Bone marrow (tissue), 2 donors: Measurements from ENCODE around the gene POLA1.
"Not testable (repeated sequence)": the region's sequence is repeated elsewhere in the genome, so short reads cannot be mapped to it uniquely, and the experiment has no call there.

ENCODE experiments used
- DNase-seq, 2 donors: peaks; one replicate each; lab custom pipeline; 2025; lab: John Stamatoyannopoulos, UW

Gene POLA1

DNA sequence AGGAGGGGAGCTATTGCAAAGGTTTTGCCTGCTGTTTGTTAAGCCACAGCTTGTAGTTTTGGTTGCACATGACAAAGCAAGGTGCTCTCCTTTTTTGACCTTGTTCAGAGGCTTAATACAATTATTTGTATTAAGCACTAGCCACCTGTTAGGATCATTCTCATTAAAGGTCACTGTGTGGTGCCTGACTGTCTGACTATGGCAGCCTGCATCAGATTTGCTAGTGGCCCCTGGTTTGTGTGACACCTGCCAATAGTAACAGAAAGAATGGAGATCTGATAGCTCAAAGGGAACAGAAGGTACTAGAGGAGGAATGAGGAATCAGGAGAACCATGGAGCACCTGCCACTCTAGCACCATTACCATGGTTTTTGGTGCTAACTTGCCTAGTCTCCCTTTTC lies 102.5 kb downstream of the POLA1 start:
- DNase-seq = no peak

DNA sequence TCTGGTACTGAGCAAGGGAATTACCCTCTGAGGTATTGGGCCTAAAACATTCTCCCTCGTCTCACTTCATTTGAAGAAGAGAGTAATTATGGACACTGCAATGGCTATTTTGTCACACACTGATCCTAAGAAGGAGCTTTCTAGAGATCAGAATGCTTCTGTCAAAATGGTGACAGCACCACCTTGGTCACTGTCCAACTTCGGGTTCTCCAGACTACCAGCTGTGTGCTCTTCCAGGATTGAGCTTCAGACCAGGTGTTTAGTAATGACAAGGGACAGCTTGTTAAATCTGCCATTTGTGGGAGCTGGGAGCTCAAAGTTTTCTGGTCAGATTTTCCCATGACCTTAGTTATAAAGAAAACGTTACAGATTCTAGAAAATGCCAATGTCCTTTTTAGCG lies 105.4 kb downstream of the POLA1 start:
- DNase-seq = no peak

DNA sequence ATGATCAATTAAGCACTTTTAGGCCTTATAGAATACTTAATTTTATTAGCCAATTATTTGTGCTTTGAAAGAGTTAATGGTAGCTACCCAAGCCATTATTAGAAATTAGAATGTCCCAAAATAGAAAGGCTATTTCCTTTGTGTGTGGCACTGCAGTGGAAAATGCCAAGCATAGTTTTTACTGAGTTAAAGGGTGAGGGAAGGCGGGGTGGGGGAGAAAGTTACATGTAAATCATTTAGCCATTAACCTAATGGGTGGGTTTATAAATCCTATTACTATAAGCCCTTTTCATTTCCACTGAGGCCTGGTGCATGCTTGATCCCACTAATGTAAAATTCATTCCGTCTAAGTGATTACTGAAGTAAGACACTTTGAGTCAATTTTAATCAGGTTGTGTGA lies 105.8 kb downstream of the POLA1 start:
- DNase-seq = no peak

DNA sequence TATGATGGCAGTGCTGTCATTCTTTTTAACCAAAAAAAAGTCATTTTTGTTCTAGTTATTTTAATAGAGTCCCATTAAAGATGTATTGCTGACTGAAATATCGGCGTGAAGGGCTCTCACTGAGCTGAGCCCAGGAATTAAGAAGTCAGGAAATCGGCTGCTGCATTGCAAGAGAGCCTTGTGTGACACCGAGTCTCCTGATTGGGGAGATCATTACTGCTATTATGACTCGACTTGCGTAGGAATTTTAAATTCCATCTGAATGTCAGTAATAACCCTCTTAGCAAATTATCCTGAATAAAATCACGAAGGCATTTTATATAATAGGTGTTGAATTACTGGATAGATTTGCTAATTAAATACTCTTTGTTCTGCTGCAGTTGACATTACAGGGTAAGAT lies 111.5 kb downstream of the POLA1 start:
- no peak for DNase-seq

DNA sequence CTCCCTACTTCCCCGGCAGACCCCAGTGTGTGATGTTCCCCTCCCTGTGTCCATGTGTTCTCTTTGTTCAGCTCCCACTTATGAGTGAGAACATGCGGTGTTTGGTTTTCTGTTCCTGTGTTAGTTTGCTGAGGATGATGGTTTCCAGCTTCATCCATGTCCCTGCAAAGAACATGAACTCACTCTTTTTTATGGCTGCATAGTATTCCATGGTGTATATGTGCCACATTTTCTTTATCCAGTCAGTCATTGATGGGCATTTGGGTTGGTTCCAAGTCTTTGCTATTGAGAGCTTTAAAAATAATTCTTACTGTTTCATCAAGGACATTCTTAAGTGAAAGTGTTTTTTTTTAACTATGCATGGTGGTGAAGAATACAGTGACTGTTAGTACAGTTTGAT lies 126.1 kb downstream of the POLA1 start:
- not testable (repeated sequence) for DNase-seq

DNA sequence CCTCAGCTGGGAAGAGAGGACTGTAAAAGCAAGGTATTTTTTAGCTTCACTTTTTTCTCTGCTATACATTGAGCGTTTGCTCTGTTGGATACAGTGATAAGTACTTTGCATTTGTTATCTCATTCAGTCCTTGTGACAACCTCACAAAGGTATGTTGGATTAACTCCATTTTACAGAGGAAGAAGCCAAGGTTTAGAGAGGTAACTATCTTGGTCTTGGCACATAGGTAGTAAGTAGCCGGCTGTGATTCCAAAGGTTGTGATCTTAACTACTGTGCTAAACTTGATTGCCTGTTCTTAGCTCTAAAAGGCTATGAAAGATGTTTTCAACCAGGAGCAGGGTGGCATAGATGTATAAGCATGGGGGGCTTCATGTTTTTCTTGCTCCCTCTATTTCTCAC lies 134.4 kb downstream of the POLA1 start:
- no peak for DNase-seq

DNA sequence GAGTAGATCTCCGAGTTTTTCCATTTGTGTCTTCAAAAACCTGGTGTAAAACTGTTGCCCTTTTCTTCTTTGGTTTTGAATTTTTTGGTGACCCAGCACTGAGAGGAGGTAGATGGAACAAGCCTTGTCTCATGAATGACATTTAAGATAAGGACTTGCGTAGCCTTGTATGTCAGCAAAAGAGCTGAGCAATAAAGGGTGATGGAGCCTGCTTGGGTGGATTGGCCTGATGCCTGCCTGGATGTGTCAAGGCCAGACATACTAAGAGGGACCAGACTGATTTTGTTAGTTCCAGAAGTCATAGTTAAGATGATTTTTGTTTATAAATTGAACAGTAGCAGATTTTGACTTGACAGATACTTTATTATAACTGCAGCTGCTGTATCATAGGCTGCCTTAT lies 134.9 kb downstream of the POLA1 start:
- no peak for DNase-seq

DNA sequence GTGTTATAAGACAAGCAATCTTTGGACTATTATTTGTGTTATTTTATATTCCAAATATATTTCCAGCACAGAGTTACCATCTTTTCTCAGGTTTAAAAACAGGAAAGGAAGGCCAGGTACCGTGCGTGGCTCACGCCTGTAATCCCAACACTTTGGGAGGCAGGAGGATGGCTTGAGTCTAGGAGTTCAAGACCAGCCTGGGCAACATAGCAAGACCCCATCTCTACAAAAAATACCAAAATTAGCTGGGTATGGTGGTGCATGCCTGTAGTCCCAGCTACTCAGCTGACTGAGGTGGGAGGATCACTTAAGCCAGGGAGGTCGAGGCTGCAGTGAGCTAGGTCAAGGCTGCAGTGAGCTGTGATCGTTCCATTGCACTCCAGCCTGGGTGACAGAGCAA lies 140.0 kb downstream of the POLA1 start:
- DNase-seq = no peak

DNA sequence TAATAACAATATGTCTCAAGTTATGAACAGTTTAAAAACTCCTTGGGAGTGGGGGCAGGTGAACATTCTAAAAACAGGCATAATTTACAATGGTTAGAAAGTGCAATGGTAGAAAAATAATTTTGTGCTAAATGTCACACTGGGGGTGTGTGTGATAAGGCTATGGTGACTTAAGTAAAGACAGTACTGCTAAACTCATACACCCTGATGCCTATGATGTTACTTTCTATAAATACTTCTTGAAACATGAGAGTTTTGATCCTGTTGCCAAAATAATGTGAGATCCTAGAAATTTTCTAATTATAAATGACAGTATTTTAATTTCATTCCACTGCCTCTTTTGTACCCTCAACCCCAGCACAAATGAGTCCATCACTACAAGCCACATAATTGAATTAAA lies 144.2 kb downstream of the POLA1 start:
- no peak for DNase-seq

DNA sequence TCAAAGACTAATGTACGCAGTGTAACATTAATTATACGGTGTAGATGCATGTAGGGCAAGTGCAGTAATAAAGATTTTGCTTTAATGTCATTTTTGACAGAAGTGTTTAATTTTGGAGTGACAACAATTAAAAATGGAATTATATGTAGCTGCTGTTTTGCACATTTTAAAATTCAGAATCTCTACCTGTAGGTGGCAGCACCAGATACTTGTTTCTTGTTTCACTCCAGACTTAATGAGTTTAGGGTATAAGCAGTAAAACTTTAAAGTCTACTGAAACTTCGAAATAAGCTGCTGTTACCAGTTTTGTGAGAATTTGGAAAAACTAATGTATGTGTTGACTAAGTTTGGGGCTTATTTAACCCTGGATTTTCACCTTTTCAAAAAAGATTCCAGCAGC lies 144.9 kb downstream of the POLA1 start:
- peak in 1 of 2 donors; percentile 2 for DNase-seq

DNA sequence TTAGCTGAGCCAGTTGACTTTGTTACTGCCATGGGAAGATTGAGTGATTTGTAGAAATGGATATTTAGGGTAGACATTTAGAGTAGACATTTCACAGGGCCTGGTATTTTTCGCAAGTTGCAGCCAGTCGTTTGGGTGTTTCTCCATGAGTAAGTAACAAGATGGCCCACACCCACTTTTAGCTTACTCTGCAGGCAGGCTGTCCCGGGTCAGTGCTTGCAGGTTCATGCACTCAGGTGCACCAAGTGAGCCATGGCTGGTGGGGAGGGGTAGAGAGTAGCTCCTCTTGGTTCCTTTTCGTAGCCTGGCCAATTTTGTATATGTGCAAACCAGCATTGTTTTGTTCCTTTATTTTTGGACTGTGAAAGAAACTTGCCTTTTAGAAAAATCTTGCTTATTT lies 145.6 kb downstream of the POLA1 start:
- DNase-seq = no peak

DNA sequence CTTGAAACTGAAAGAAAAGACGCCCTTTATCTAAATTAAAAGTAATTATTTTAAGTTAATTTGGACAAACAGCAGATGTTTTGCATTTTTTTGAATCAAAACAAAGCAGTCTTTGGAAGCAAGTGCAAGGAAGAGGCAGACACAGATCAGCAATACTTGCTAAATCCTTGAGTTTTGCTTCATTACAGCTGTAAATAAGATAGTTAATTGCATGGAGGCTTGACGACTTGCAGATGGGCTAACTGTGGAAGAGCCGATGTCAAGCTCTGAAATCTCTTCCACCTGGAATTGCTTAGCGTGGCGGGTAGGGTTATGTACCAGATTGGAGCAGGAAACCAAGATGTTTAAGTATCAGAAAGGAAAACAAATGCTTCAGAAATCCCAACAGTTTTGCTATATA lies 148.8 kb downstream of the POLA1 start:
- DNase-seq = no peak

DNA sequence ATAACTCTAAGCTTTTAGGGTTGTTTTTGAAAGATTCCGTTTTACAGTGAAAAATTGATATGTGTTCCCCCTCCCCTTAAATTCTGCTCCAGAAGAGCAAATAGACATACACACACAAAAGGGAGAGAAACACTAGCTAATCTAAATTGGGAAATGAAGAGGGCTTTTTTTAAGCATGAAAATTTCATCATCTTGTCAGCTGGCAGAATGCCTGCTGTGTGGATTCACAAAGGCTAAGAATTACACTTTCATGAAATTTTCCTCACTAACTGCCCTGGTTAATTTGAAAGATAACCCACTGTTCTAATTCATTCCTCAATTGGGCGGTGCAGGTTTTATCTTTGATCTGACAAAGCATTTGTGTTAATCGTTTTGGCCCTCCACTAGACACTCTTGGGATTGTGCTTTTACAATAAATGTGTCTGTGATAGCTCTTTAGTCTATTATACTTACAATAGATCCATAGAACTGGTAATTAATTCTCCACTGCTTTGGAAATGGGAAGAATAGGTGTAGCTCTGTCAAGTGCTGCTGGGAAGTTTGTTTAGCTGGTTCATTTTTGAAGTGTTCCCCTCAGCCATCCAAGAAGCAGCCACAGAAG lies 152.9 kb downstream of the POLA1 start:
- DNase-seq = no peak

DNA sequence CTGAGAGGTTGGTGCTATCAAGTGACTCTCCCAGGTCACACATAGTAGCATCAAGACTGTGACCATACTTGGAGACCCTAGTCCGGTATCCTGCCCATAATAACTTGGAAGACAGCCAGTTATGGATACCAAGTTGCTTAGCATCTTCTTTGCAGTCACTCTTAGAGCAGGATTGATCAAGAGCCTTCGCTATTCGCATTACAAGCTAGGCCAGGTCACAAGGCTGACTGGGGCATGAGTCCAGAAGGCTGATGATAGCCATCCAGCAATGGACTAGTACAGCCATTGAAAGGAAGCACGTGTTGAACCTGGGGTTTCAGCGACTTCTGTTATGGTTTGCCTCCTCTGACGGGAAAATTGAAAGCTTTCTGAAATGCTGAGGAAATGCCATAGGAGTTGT lies 157.6 kb downstream of the POLA1 start:
- no peak for DNase-seq

DNA sequence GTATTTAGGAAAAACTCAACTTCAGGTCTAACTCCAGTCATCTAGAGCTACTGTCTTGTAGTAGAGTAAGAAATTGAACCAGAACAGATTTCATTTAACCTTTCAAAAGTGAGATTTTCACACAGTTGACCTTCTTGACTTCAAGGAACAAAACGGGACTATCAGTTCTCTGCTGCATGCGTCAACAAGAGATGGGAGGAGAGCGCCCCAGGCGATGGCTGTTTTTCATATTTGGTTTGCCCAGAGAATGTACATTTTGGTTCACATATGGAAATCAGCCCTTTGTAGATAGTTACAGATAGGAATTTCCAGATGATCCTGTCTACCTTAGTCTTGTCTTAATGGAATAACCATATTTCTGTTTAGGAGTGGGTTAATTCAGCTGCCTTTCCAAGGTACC lies 158.1 kb downstream of the POLA1 start:
- no peak for DNase-seq

DNA sequence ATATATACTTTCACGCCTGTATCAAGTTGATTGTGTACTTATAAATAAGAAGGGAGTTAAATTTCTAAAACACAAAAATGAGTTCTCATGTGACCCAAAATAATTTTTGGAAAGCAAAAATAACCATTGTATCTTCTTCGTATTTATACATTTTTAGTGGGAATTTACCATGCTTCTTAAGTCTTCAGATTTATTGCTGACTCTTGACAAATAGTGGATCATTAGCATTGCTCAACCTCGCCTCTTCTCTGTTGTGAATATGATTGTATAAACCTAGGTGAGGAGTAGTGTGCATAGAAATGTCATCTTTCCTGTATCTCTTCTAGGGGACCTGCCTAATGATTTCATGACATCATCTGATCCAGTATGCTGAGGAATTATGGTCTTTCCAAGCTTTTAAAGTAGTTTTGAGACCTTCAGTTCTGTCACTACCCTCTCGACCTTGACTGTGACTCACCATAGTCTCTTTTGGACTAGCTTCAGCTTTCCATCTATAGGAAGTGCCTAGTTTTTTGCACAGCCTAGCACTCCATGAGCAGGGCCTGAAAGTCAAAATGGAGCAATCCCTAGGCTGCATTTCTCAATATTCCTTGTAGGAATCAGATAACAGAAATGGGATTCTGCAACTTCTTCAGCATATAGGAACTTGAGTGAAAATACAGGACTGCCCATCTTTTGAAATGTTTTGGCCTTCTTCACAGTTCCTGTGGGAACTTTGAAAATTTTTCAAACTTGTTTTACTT lies 164.5 kb downstream of the POLA1 start:
- no peak for DNase-seq

DNA sequence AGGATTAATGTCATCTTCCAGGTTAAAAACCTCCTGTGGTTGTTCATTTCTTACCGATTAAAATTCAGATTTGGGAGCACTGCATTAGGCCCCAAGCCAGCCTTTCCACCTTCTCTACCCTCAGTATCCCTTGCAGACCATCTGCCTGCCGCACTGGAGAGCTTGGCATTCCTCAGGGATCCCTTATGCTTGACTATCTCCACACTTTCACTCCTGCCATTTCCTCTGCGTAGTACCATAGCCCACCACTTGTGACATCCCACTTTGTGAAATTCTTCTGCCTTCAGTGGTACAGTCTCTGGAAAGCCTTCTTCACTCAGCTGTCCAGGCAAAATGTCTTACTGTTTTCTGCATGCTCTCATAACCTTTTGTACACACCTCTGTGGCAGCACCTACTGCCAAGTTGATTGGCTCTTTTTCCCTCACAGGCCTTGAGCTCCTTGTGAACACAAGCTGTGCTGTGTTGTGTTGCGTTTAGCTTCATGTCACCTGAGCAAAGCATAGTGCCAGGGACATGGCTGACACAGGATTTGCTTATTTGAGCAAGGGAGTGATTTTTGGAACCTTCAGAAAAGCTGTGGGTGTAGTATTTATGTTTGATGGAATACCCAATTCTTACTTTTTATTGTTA lies 165.6 kb downstream of the POLA1 start:
- DNase-seq = no peak

DNA sequence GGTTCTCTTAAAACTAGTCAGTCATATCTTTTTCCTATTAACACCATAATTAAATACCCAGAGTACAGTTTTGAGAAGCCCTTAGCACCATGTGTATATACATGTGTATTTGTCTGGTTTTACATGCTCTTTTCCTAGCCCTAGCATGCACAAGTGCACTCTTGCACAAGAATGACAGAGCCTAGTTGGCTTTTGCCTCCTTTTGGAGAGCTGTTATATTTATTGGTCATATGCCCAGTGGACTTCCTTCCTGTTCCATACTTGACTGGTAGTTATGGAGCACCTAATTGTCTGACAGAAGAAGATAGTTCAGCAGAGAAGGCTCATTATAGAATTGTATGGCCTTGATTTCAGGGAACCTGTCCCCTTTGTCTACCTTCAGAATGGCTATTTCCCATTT lies 166.4 kb downstream of the POLA1 start:
- no peak for DNase-seq

DNA sequence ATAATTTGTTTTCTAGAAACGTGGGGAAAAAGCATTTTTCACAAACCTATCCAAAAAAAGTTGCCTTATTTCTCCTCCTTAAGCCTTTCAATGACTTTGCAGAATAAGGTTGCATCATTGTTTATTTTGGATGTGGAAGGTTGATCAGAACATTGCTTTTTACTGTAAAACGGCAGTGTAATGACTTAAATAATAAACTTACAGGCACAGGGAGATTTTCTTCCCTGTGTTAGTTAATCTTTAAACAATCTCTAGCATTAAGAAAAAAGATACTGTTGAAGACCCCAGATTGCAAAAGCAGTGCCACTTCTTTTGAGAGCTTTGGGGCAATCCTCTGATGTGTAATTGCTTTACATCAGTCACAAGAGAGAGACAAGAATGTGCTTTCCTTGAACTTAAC lies 168.6 kb downstream of the POLA1 start:
- DNase-seq = no peak

DNA sequence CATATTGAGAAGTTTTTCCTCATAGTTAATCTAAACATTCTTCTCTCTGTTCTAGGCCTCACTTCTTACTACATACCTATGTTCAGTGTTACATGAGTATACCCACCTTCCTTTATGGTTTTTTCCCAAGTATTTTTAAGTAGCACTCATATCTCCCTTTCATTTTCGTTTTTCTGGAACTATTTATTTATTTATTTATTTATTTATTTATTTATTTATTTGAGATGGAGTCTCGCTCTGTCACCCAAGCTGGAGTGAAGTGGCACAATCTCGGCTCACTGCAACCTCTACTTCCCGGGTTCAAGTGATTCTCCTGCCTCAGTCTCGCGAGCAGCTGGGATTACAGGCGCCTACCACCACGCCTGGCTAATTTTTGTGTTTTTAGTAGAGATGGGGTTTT lies 170.1 kb downstream of the POLA1 start:
- DNase-seq = not testable (repeated sequence)

DNA sequence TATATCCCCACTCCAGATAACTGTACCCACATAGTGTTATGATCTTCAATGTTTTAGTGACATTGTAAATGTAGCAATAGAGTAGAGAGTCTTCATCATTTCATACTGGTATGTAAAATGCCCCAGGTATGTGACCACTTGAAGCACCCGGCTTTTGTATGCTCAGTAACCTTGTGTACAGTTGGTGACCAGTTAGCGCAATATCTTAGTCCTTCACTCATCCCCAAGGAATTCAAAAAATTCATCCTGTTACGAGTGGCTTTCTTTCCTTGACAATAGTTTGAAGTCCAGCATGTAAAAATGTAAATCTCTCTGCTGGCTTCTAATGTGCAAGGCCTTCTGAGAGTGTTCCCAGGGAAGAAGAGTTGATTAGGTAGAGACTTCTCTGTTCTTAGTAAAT lies 176.4 kb downstream of the POLA1 start:
- no peak for DNase-seq

DNA sequence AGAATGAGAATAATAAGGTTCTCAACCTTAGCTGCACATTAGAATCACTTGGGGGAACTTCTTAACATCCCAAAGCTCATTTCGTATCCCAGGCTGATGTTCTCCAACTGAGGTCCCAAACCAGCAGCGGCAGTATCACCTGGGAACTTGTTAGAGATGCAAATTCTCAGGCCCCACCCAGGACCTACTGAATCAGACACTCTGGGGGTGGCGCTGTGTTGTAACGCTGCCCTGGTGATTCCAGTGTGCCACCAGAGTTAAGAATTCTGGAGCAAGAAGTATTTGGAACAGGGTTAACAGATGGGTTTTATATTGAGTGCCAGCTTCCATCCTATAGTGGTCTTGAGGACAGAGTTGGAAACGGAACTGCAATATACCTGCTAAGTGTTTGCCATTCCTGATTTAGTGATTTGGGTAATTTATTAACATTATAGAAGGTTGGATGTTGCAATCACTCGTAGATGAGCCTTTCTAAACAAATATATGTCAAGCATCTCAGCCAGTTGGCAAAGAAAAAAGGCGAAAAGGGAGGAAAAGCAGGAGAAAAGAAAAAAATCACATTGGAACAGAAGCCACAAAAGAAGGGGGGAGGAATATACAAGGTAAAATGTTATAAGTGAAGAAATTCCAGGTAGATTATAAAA lies 181.0 kb downstream of the POLA1 start:
- no peak for DNase-seq
